CD4-positive, alpha-beta T cell (primary cell): ENCODE measurements around the gene TESK1. TPM values are rescaled to one million over a fixed set of nuclear protein-coding genes. Genes with fewer than 3 reads are reported as not detected.
"Not testable (repeated sequence)": the region's sequence is repeated elsewhere in the genome, so short reads cannot be mapped to it uniquely, and the experiment has no call there.

Source experiments
- ATAC-seq: fragments of 200-7000 bp; cut with Tn5 transposase; one replicate; pipeline ENCODE4 v1.10.0; 2022; ENCODE audit warnings: mild to moderate bottlenecking; ENCODE audit not compliant: poor library complexity
- CTCF ChIA-PET: fragments of 350-600 bp; sonication (Branson Sonifier 250); formaldehyde crosslinking; loops from one replicate; lab custom pipeline; 2021; ENCODE audit warnings: antibody characterized with exemption, inconsistent platforms; lab: Charles Lee
- POLR2A ChIA-PET: fragments of 350-600 bp; sonication (Branson Sonifier 250); formaldehyde crosslinking; loops from one replicate; lab custom pipeline; 2021; ENCODE audit warnings: antibody characterized with exemption, inconsistent platforms; lab: Charles Lee
- DNase-seq, 14 experiments: peaks; one replicate each; pipeline ENCODE4 v3.0.0-alpha.2; 2013 to 2020; ENCODE audit warnings: mixed read lengths in 2 of 14
- H3K27ac ChIP-seq, 2 donors: one replicate each; pipeline versions ENCODE4 v1.5.1 to v1.7.0; 2013; ENCODE audit warnings: low read length in 2 of 2, low read depth in 1 of 2, mild to moderate bottlenecking in 1 of 2
- H3K27me3 ChIP-seq, 2 experiments: 1 replicate in 1 of 2; 2 replicates in 1 of 2; pipeline versions ENCODE4 v1.6.1 to v1.7.0; 2013; ENCODE audit warnings: low read length in 2 of 2, control low read depth in 1 of 2, mild to moderate bottlenecking in 1 of 2, moderate library complexity in 1 of 2; ENCODE audit not compliant: insufficient read depth in 2 of 2, control insufficient read depth in 1 of 2
- H3K36me3 ChIP-seq: one replicate; pipeline ENCODE4 v1.6.1; 2013; ENCODE audit warnings: low read length, control low read depth; ENCODE audit not compliant: insufficient read depth
- H3K4me1 ChIP-seq: one replicate; pipeline ENCODE4 v1.6.1; 2013; ENCODE audit warnings: low read length, control low read depth; ENCODE audit not compliant: insufficient read depth
- H3K4me3 ChIP-seq: one replicate; pipeline ENCODE4 v1.5.1; 2013; ENCODE audit warnings: mild to moderate bottlenecking, low read length, moderate library complexity
- H3K9me3 ChIP-seq, 2 experiments: 1 replicate in 1 of 2; 2 replicates in 1 of 2; pipeline versions ENCODE4 v1.6.1 to v1.7.0; 2013; ENCODE audit warnings: low read length in 2 of 2, mild to moderate bottlenecking in 2 of 2, control low read depth in 1 of 2, moderate library complexity in 1 of 2; ENCODE audit not compliant: control insufficient read depth in 1 of 2, insufficient read depth in 1 of 2
- H3K27ac Mint-ChIP-seq: one replicate; pipeline ENCODE4 v1.8.0; 2020; ENCODE audit warnings: mixed read lengths
- H3K27me3 Mint-ChIP-seq: one replicate; pipeline ENCODE4 v1.8.0; 2021; ENCODE audit warnings: mixed read lengths
- H3K36me3 Mint-ChIP-seq: one replicate; pipeline ENCODE4 v1.8.0; 2021; ENCODE audit warnings: low read depth, mixed read lengths
- H3K4me1 Mint-ChIP-seq: one replicate; pipeline ENCODE4 v1.8.0; 2021; ENCODE audit warnings: low read depth, mixed read lengths
- H3K4me3 Mint-ChIP-seq: one replicate; pipeline ENCODE4 v1.8.0; 2020; ENCODE audit warnings: mild to moderate bottlenecking, mixed read lengths
- H3K9me3 Mint-ChIP-seq: one replicate; pipeline ENCODE4 v1.8.0; 2020; ENCODE audit warnings: mixed read lengths
- CTCF ChIP-seq: fragments of 200-600 bp; IDR thresholded peaks from one replicate; pipeline ENCODE4 v1.8.0; 2022; ENCODE audit warnings: antibody characterized with exemption, mild to moderate bottlenecking
- intact Hi-C, 2 experiments: fragments of 100-400 bp; cut with DNase I in 1 of 2; cut with micrococcal nuclease in 1 of 2; formaldehyde crosslinking; loops; one replicate each; pipeline versions ENCODE4 v1.15.1 to v1.9.0; 2023 to 2025; cut with DNase I, micrococcal nuclease
- total RNA-seq, 174 experiments: library from RNA in 2 of 174; stranded (reverse) in 2 of 174; gene quantifications; one replicate each; pipeline ENCODE4 v1.2.3 and lab custom pipeline; 2021 to 2026

TESK1 gene
- total RNA-seq, 2 experiments from 2014 or later, result 18.5 to 18.6 TPM

GRCh38 chr9:35643046-35643445 is 38.0 kb downstream of the TESK1 start:
- Histone ChIP-seq H3K9me3 (no peaks in the 10 kb centered on the region), H3K4me3 (no peak overlapping the region), H3K27ac (no peak overlapping the region), H3K4me1 (peaks cover 51% of the 10 kb centered on the region), H3K36me3 (no peaks in the 10 kb centered on the region), H3K27me3 (no peaks in the 10 kb centered on the region)
- Mint-ChIP-seq H3K27ac (peak overlapping the region; percentile 51), H3K4me1 (peaks cover 69% of the 10 kb centered on the region), H3K9me3 (no peaks in the 10 kb centered on the region), H3K4me3 (peak overlapping the region; percentile 20), H3K36me3 (peaks cover 22% of the 10 kb centered on the region), H3K27me3 (no peaks in the 10 kb centered on the region)
- intact Hi-C loops, result no loop called here
- ATAC-seq (no peak), DNase-seq (no peak)
- ChIA-PET POLR2A (no interaction called here), CTCF (interaction anchor here (1.0 to 1.3 kb wide), 2 partner anchors 26 to 39 kb away, joined by 3 to 4 read pairs; no protein-coding TSS in a partner anchor)
- no peak for TF ChIP-seq CTCF

GRCh38 chr9:35645736-35646135 is 40.7 kb downstream of the TESK1 start:
- H3K9me3 ChIP-seq, DNase-seq, H3K27me3 ChIP-seq, H3K9me3 Mint-ChIP-seq, H3K36me3 ChIP-seq, ATAC-seq, H3K27me3 Mint-ChIP-seq: not testable (repeated sequence)
- peak overlapping the region; percentile 94 for H3K27ac Mint-ChIP-seq
- H3K4me1 Mint-ChIP-seq, result peaks cover 73% of the 10 kb centered on the region
- intact Hi-C loops, result loop anchor here (1.0 to 5.0 kb wide), 7 partner anchors 41 to 169 kb away; partner anchors contain the start of genes CREB3 (in 1 of the 2), GBA2 (in 1 of the 2), HINT2 (in 1 of the 2) and RGP1 (in 1 of the 2)
- ChIA-PET CTCF (interaction anchor here (0.7 to 7.8 kb wide), 12 partner anchors 14 to 539 kb away, joined by 3 to 94 read pairs (median 16); partner anchors contain the start of genes ARHGEF39, CCDC107, CREB3 and RMRP), POLR2A (interaction anchor here (0.8 to 6.3 kb wide), 18 partner anchors 11 to 103 kb away, joined by 4 to 175 read pairs (median 12); partner anchors contain the start of genes ARHGEF39, CCDC107, CD72 and CREB3)
- peaks cover 69% of the 10 kb centered on the region for H3K4me1 ChIP-seq
- peak overlapping the region; percentile 94 for H3K4me3 Mint-ChIP-seq
- peaks cover 32% of the 10 kb centered on the region for H3K36me3 Mint-ChIP-seq
- H3K27ac ChIP-seq, result peak overlapping the region; percentile 80 to 82
- peak overlapping the region; percentile 72 for H3K4me3 ChIP-seq

DNA sequence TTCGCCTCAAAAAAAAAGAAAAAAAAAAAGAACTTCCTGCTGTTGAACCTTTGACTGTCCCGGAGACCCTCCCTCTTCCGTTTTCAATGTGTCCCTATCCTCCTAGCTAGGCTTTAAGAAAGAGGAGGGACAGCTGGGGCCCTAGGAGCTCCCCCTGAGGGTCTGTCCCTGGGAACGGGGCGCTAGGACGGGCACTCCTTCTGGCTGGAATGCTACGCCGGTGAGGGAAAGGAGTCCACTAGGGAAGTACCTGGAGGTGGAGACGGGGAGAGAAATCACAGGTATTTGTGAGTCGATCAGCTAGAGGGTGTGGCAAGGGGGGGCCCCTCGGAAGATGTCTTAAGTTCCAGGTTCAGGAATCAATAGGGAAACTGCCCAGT is 41.1 kb downstream of the TESK1 start:
- Mint-ChIP-seq H3K27me3 (no peaks in the 10 kb centered on the region), H3K4me1 (peaks cover 73% of the 10 kb centered on the region), H3K27ac (peak overlapping the region; percentile 94), H3K9me3 (no peaks in the 10 kb centered on the region), H3K4me3 (peak overlapping the region; percentile 94), H3K36me3 (peaks cover 32% of the 10 kb centered on the region)
- Histone ChIP-seq H3K4me1 (peaks cover 73% of the 10 kb centered on the region), H3K36me3 (peaks cover 8% of the 10 kb centered on the region), H3K9me3 (no peaks in the 10 kb centered on the region), H3K27me3 (no peaks in the 10 kb centered on the region), H3K27ac (peak overlapping the region; percentile 80 to 82), H3K4me3 (peak overlapping the region; percentile 72)
- ChIA-PET CTCF (interaction anchor here (1.1 to 7.8 kb wide), 14 partner anchors 13 to 529 kb away, joined by 3 to 94 read pairs (median 12); partner anchors contain the start of genes ARHGEF39, CCDC107, CREB3 and FAM221B), POLR2A (interaction anchor here (0.6 to 6.3 kb wide), 23 partner anchors 11 to 1843 kb away, joined by 3 to 175 read pairs (median 10); partner anchors contain the start of genes ARHGEF39, CCDC107, CD72 and CREB3)
- intact Hi-C loops, result loop anchor here (1.0 to 5.0 kb wide), 7 partner anchors 41 to 169 kb away; partner anchors contain the start of genes CREB3 (in 1 of the 2), GBA2 (in 1 of the 2), HINT2 (in 1 of the 2) and RGP1 (in 1 of the 2)
- no peak for TF ChIP-seq CTCF
- DNase-seq (peak in 2 of 14 experiments; percentile 39 to 47), ATAC-seq (no peak)
